TTC549 (cell line): ENCODE data around the gene XRN1.
"Not testable (repeated sequence)": the region's sequence is repeated elsewhere in the genome, so short reads cannot be mapped to it uniquely, and the experiment has no call there.

Source experiments
- FAIRE-seq: peaks from 2 replicates; lab custom pipeline; 2012; peaks lifted over from hg19 to GRCh38; lab: Jason Lieb, UNC

Gene XRN1

GRCh38 chr3:142434503-142434902, 13.3 kb downstream of the XRN1 start:
- FAIRE-seq: no peak

DNA sequence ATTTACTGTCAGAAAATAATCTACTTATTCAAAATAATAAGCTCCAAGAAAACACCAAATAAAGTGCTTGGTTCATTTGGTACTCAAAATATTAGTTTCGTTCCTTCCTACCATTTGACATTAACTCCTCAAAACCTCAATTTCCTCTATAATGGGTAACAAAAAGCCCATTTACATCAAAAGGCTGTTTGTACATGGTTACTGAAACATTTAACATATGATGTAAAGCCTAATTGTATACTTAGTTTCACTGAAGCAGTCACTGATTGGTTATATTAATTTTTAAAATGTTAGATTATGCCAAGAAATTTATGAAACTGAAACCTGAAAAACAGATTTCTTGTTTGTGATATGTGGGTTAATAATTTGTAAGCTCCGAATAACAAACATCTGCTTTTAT, 14.7 kb downstream of the XRN1 start:
- no peak for FAIRE-seq

DNA sequence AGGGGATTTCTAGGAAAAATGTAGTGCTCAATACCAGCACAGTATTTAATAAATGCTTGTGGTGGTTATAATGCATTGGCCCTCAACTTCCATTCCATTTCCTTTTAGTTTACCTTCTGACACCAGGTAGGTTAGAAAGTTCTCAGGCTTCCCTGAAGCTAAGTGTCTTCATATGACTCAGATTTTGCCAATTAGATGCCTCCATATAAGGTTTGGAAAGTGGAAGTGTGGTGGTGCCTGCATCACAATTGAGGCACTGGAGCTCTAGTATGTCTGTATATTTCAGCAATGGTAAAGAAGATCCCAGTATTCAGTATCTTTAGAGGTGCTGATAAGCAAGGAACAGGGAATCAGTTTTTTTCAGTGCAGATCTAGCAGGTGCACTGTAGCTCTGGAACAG, 18.3 kb downstream of the XRN1 start:
- no peak for FAIRE-seq

GRCh38 chr3:142424754-142425153, 23.1 kb downstream of the XRN1 start:
- FAIRE-seq: no peak

DNA sequence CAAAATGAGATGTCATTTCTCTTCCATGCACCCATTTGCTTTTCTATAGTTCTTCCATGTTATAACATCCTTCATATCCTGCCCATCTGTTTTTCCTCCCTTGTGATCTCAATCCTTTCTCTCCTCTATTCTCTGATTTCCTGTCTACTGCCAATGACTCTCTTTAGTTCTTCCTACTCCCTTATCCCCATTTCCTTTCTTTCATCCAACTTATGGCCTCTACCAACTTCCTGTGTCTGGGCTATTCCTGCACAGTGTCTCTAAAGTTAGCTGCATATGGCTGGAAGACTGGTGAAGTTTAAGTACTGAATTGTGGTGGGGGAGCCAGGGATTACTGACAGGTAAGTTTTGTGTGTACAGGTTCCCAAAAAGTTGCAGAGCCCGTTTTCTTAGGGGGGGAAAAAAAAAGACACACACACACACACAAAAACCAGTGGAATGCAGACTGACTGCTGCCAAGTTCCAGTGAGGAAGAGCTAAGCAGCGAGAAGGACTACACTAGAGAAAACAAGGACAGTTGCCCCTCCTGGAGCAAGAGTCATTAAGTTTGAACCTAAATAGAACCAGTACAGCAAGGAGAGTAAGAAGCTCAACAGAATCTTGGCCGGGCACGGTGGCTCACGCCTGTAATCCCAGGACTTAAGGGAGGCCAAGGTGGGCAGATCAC, 28.8 kb downstream of the XRN1 start:
- FAIRE-seq: no peak

GRCh38 chr3:142417302-142417701, 30.5 kb downstream of the XRN1 start:
- FAIRE-seq: no peak

DNA sequence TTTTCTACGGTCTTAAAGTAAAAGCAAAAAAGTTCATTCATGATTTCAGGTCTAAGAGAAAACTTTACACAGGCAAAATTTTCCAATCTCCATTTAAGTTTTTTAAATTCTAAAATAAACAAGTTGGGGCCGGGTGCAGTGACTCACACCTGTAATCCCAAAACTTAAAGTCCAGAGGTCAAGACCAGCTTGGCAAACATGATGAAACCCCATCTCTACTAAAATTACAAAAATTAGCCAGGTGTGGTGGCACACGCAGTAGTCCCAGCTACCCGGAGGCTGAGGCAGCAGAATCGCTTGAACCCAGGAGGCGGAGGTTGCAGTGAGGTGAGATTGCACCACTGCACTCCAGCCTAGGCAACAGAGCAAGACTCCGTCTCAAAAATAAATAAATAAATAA, 47.3 kb downstream of the XRN1 start:
- not testable (repeated sequence) for FAIRE-seq

GRCh38 chr3:142394921-142395622, 52.8 kb downstream of the XRN1 start:
- FAIRE-seq: no peak

- FAIRE-seq: no peak
Observed at GRCh38 chr3:142385078-142385477, 62.8 kb downstream of the XRN1 start.

DNA sequence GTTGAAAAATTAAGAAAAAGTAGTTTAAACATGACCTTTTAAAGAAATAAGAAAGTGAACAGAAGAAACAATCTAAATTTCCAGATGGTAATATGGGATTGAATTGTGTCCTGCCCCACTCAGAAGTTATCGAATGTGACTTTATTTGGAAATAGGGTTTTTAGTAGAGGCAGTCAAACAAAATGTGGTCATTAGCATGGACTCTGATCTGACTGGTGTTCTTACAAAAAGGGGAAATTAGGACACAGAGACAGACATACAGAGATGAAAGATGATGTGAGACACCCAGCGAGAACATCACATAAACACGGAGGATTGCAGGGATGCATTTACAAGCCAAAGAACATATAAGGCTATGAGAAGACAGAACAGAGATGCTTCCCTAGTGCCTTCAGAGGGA, 73.2 kb downstream of the XRN1 start:
- no peak for FAIRE-seq

GRCh38 chr3:142369576-142369975, 78.3 kb downstream of the XRN1 start:
- FAIRE-seq: not testable (repeated sequence)

- no peak for FAIRE-seq
Observed at GRCh38 chr3:142366434-142366833, 81.4 kb downstream of the XRN1 start.

DNA sequence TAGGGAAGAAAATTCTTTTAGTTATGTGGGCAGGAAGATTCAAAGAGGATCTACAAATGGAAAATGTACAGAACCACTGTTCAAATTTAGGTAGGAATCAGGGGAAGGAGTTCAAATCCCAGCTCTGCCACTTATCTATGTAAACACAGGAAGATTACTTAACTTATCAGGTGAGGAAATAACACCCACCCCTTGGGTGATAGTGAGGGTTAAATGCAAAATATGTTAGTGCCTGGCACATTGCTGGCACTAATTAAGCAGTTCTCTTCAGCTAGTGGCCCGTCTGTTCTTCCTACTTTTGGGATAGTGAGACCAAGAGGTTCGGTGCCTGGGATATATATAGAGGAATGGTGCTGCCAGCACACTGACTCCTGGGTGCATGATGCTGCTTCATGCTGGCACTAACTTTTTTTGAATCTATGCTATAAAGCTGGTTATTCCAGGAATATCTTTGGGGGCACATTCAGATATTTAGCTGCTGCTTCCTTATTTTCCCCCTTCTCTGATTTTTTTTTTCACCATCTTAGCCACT, 83.8 kb downstream of the XRN1 start:
- no peak for FAIRE-seq

DNA sequence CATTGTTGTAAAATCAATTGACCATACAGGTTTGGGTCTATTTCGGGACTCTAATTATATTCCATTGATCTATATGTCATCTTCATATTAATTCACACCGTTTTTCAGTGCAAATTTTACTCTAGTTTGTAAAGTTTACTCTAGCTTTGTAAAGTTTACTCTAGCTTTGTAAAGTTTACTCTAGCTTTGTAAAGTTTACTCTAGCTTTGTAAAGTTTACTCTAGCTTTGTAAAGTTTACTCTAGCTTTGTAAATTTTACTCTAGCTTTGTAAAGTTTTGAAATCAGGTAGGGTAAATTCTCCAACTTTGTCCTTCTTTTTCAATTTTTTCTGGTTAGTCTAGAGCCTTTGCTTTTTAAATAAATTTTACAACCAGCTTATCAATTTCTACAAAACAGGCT, 84.4 kb downstream of the XRN1 start:
- not testable (repeated sequence) for FAIRE-seq

DNA sequence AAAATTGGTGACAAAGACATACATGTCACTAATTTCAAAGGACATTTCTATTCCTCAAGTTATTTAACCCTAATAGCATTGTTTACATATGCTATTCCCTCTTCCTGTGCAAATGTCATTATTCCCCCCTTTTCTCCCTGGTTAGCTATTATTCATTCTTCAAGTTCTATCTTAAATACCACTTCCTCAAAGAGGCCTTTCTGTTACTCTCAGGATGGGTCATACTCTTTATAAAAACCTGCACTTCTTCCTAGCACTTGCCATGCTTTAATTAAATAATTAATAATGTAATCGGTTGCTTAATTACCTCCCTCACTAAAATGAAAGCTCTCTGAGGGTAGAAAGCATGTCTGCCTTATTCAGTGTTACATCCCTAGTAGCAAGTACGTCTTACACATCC, 88.5 kb downstream of the XRN1 start:
- FAIRE-seq: no peak

DNA sequence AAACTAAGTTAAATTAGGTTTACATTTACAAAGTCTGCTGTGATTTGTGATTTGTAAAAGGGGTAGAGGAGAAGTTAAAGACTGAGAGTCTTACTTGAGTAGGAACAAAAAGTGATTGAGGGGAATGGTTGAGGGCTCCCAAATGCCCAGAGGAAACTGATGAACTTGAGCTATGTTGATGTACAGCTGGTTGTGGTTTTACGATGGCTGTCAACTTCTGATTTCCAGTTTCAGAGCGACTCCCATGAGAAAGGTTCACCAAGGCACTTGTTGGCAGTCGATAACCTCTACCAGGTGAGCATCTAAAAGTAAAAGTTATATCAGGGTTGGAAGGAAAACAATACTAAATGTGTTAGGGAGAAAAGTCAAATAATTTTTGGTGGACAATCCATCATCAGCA, 91.0 kb downstream of the XRN1 start:
- FAIRE-seq: no peak

- no peak for FAIRE-seq
Observed at GRCh38 chr3:142355692-142356091, 92.1 kb downstream of the XRN1 start.

GRCh38 chr3:142354076-142354475, 93.8 kb downstream of the XRN1 start:
- no peak for FAIRE-seq

DNA sequence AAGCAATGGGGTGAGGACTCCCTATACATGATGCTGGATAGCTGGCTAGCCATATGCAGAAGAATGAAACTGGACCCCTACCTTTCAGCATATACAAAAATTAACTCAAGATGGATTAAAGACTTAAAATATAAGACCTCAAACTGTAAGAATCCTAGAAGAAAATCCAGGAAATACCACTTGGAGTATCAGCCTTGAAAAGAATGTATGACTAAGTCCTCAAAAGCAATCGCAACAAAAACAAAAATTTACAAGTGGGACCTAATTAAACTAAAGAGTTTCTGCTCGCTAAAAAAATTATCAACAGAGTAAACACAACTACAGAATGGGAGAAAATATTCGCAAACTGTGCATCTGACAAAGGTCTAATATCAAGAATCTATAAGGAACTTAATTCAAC, 94.3 kb downstream of the XRN1 start:
- FAIRE-seq: no peak

- FAIRE-seq: not testable (repeated sequence)
Observed at GRCh38 chr3:142352698-142353097, 95.1 kb downstream of the XRN1 start.

- FAIRE-seq: no peak
Observed at GRCh38 chr3:142348460-142348859, 99.4 kb downstream of the XRN1 start.

DNA sequence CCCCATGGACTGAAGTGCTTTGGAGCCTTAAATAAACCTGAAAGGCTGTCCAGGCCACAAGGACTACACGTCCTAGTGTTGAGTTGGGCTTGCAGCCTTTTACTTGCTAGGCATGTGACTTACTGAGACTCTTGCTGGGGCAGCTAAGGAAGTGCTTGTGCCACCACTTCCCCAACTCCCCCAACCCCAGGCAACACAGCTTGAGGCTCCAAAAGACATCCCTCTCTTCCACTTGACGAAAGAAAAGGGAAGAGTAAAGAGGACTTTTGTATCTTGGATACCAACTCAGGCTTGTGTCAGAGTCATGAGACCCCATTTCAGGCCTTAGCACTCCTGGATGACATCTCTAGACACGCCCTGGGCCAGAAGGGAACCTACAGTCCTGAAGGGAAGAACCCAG, 109.8 kb downstream of the XRN1 start:
- FAIRE-seq: no peak

- FAIRE-seq: no peak
Observed at GRCh38 chr3:142332390-142332789, 115.4 kb downstream of the XRN1 start.
